Endothelial cell of umbilical vein (primary cell): Measurements from ENCODE around the gene FST. TPM values are rescaled to one million over a fixed set of nuclear protein-coding genes. Genes with fewer than 3 reads are reported as not detected.

Source experiments
- BruUV-seq: library from RNA; stranded (reverse); fragments of 400-500 nt; replicated peaks from 2 replicates; lab custom pipeline; 2021; lab: Mats Ljungman, UMichigan
- CTCF ChIA-PET: fragments of 300-600, 350-600 bp; sonication (Branson Sonifier 250); formaldehyde crosslinking; loops from one replicate; lab custom pipeline; 2021; ENCODE audit warnings: antibody characterized with exemption, inconsistent platforms; lab: Charles Lee
- POLR2A ChIA-PET: fragments of 300-600, 350-600 bp; sonication (Branson Sonifier 250); formaldehyde crosslinking; loops from one replicate; lab custom pipeline; 2021; ENCODE audit warnings: antibody characterized with exemption, inconsistent platforms; lab: Charles Lee
- DNase-seq: peaks from one replicate; pipeline ENCODE4 v3.0.0-alpha.2; 2011; ENCODE audit warnings: low read depth, low spot score
- FAIRE-seq: peaks from 2 replicates; lab custom pipeline; 2011; peaks lifted over from hg19 to GRCh38; lab: Jason Lieb, UNC
- H2AFZ ChIP-seq: 2 replicates; pipeline ENCODE4 v1.6.0; 2012; ENCODE audit warnings: low read depth, low read length, control low read depth, inconsistent platforms
- H3K27ac ChIP-seq: 2 replicates; pipeline ENCODE4 v1.5.1; 2011; ENCODE audit warnings: low read depth, mild to moderate bottlenecking, control low read depth, low read length, moderate library complexity; ENCODE audit not compliant: insufficient read depth
- H3K27me3 ChIP-seq, 2 experiments: 2 replicates each; pipeline versions ENCODE4 v1.6.0 to v1.6.1; 2011; ENCODE audit warnings: low read length in 2 of 2, mixed read lengths in 1 of 2; ENCODE audit not compliant: control insufficient read depth in 2 of 2, insufficient read depth in 2 of 2
- H3K36me3 ChIP-seq, 2 experiments: 2 replicates in 1 of 2; 3 replicates in 1 of 2; pipeline ENCODE4 v1.5.1; 2011; ENCODE audit warnings: low read length in 2 of 2, mild to moderate bottlenecking in 1 of 2, moderate library complexity in 1 of 2; ENCODE audit not compliant: control insufficient read depth in 2 of 2, insufficient read depth in 2 of 2; ENCODE audit errors: extremely low read depth in 1 of 2
- H3K4me1 ChIP-seq: 3 replicates; pipeline ENCODE4 v1.5.1; 2011; ENCODE audit warnings: mild to moderate bottlenecking, low read length; ENCODE audit not compliant: control insufficient read depth, insufficient read depth; ENCODE audit errors: extremely low read depth
- H3K4me2 ChIP-seq: 2 replicates; pipeline ENCODE4 v1.6.1; 2011; ENCODE audit warnings: low read length, control low read depth, mixed read lengths; ENCODE audit not compliant: insufficient read depth
- H3K4me3 ChIP-seq, 3 experiments: fragments of 200-600 bp in 1 of 3; sonication (generic), shearing (Covaris generic) in 1 of 3; replicated peaks in 1 of 3; 2 replicates each; pipeline ENCODE4 v1.5.1; 2011 to 2016; ENCODE audit warnings: control low read depth in 3 of 3, low read length in 3 of 3, mild to moderate bottlenecking in 2 of 3, inconsistent platforms in 1 of 3, low read depth in 1 of 3, moderate library complexity in 1 of 3; ENCODE audit not compliant: insufficient read depth in 1 of 3
- H3K79me2 ChIP-seq: 2 replicates; pipeline ENCODE4 v1.6.0; 2012; ENCODE audit warnings: low read length, inconsistent platforms; ENCODE audit not compliant: control insufficient read depth, insufficient read depth
- H3K9ac ChIP-seq: replicated peaks from 2 replicates; pipeline ENCODE3; 2011; ENCODE audit warnings: low read length, control low read depth; ENCODE audit not compliant: insufficient read depth; ENCODE audit errors: extremely low read depth
- H3K9me1 ChIP-seq: replicated peaks from 3 replicates; pipeline ENCODE4 v1.6.0; 2011; ENCODE audit warnings: mild to moderate bottlenecking, low read length; ENCODE audit not compliant: control insufficient read depth, insufficient read depth; ENCODE audit errors: extremely low read depth
- H3K9me3 ChIP-seq: replicated peaks from 2 replicates; pipeline ENCODE4 v1.5.1; 2012; ENCODE audit warnings: low read length, inconsistent platforms; ENCODE audit not compliant: control insufficient read depth, insufficient read depth
- H4K20me1 ChIP-seq: replicated peaks from 2 replicates; pipeline ENCODE3; 2011; ENCODE audit warnings: mild to moderate bottlenecking, low read length; ENCODE audit not compliant: control insufficient read depth, insufficient read depth; ENCODE audit errors: extremely low read depth
- CTCF ChIP-seq, 2 donors: IDR thresholded peaks; 1 replicate in 1 of 2; 2 replicates in 1 of 2; pipeline ENCODE4 v1.5.1; 2011; ENCODE audit warnings: low read length in 2 of 2, mild to moderate bottlenecking in 2 of 2, moderate library complexity in 2 of 2, control low read depth in 1 of 2, inconsistent platforms in 1 of 2, low read depth in 1 of 2; ENCODE audit not compliant: insufficient read depth in 1 of 2; ENCODE audit errors: extremely low read depth in 1 of 2
- EZH2 ChIP-seq: IDR thresholded peaks from 2 replicates; pipeline ENCODE4 v1.6.1; 2012; ENCODE audit warnings: borderline replicate concordance, low read depth, mild to moderate bottlenecking, moderate library complexity, low read length, inconsistent platforms; ENCODE audit not compliant: severe bottlenecking
- FOS ChIP-seq: IDR thresholded peaks from 2 replicates; pipeline ENCODE4 v1.6.1; 2011; ENCODE audit warnings: mild to moderate bottlenecking, low read length, moderate library complexity, borderline replicate concordance; ENCODE audit not compliant: insufficient read depth
- GATA2 ChIP-seq: IDR thresholded peaks from 2 replicates; pipeline ENCODE4 v1.7.0; 2011; ENCODE audit warnings: low read depth, mild to moderate bottlenecking, moderate library complexity, mixed read lengths, low read length; ENCODE audit not compliant: insufficient read length, insufficient read depth
- JUN ChIP-seq: IDR thresholded peaks from 2 replicates; pipeline ENCODE4 v1.6.1; 2011; ENCODE audit warnings: borderline replicate concordance, low read depth; ENCODE audit not compliant: insufficient read length, insufficient read depth
- MAX ChIP-seq: IDR thresholded peaks from 2 replicates; pipeline ENCODE4 v1.6.1; 2011; ENCODE audit not compliant: insufficient read depth, insufficient read length
- MYC ChIP-seq: IDR thresholded peaks from one replicate; pipeline ENCODE4 v1.6.1; 2011; ENCODE audit warnings: mild to moderate bottlenecking, low read depth, low read length
- POLR2A ChIP-seq: IDR thresholded peaks from 2 replicates; pipeline ENCODE4 v1.6.1; 2012; ENCODE audit warnings: low read depth, mild to moderate bottlenecking, control low read depth, low read length
- POLR2AphosphoS5 ChIP-seq: IDR thresholded peaks from 2 replicates; pipeline ENCODE4 v1.6.1; 2012; ENCODE audit warnings: low read depth, mild to moderate bottlenecking, control low read depth, low read length, moderate library complexity; ENCODE audit not compliant: insufficient read depth
- dilution Hi-C: fragments of 300-500 bp; cut with MboI; formaldehyde crosslinking; loops from one replicate; pipeline ENCODE4 v1.15.0; 2019; ENCODE audit warnings: low sequenced_read_pairs; ENCODE audit not compliant: extremely low pct_ligation_motif_present
- intact Hi-C: fragments of 100-400 bp; cut with micrococcal nuclease; formaldehyde crosslinking; loops from one replicate; pipeline ENCODE4 v1.10.0; 2022
- polyA plus RNA-seq, 4 experiments: library from polyadenylated mRNA; depleted of rRNA in 3 of 4; stranded (reverse) in 3 of 4; unstranded in 1 of 4; fragments of >200 nt; gene quantifications; 2 replicates each; pipeline versions ENCODE4 v1.2.1 to v1.2.3, GENCODE V29; 2011 to 2012; ENCODE audit warnings: missing spikeins in 1 of 4
- total RNA-seq: library from RNA; stranded (reverse); gene quantifications from 2 replicates; pipeline ENCODE4 v1.2.3, GENCODE V29; 2021

Gene FST
- total and polyA plus RNA-seq, 2 donors (not counting 3 experiments of a cell fraction or from before 2014, with no cell fraction given): 20.8 to 46.0 TPM

- Histone ChIP-seq H4K20me1 (no peaks in the 10 kb centered on the region), H3K4me2 (no peak overlapping the region), H2AFZ (no peak overlapping the region), H3K27ac (no peak overlapping the region), H3K36me3 (no peaks in the 10 kb centered on the region), H3K27me3 (no peaks in the 10 kb centered on the region), H3K9me1 (no peaks in the 10 kb centered on the region), H3K79me2 (no peaks in the 10 kb centered on the region), H3K9ac (no peak overlapping the region), H3K4me1 (no peaks in the 10 kb centered on the region), H3K4me3 (no peak overlapping the region), H3K9me3 (no peaks in the 10 kb centered on the region)
- dilution Hi-C loops (no loop called here), intact Hi-C loops (no loop called here)
- no peak for DNase-seq
- BruUV-seq: no TSS peak
- TF ChIP-seq JUN (no peak), FOS (no peak), CTCF (IDR thresholded peaks at IDR 0.05; ENCODE audit: extremely low read depth in 1 of 2, insufficient read depth in 1 of 2, low read depth in 1 of 2, low read length in 2 of 2) (no peak), POLR2AphosphoS5 (no peak), EZH2 (no peak), MYC (no peak), GATA2 (no peak), POLR2A (no peak), MAX (no peak)
- POLR2A ChIA-PET: no interaction called here
- CTCF ChIA-PET: no interaction called here
- FAIRE-seq: no peak
These were observed 41.6 kb upstream of the FST start for GRCh38 chr5:53438486-53439472.
